HEK293 (cell line): ENCODE data around the gene NOG.

ENCODE experiments used
- CTCF ChIA-PET: fragments of 350-600 bp; formaldehyde crosslinking; extraction: SDS; loops from one replicate; lab custom pipeline; 2021; ENCODE audit warnings: antibody characterized with exemption; lab: Yijun Ruan, JAX
- POLR2A ChIA-PET: fragments of 300-600 bp; formaldehyde crosslinking; extraction: SDS; loops from one replicate; lab custom pipeline; 2020; ENCODE audit warnings: antibody characterized with exemption, inconsistent platforms; lab: Yijun Ruan, JAX
- H3K27ac ChIP-seq: fragments of 200-500 bp; sonication (Bioruptor generic); 2 replicates; pipeline ENCODE4 v1.5.1; 2014; ENCODE audit warnings: low read depth, low read length, control low read depth, inconsistent platforms; ENCODE audit errors: extremely low read depth
- H3K36me3 ChIP-seq, 2 experiments: fragments of 200-500 bp in 1 of 2; sonication (Bioruptor generic) in 1 of 2; 1 replicate in 1 of 2; 2 replicates in 1 of 2; pipeline ENCODE4 v1.5.1; 2014 to 2017; ENCODE audit warnings: inconsistent platforms in 2 of 2, low read length in 2 of 2; ENCODE audit not compliant: control insufficient read depth in 2 of 2, insufficient read depth in 1 of 2
- H3K4me1 ChIP-seq: fragments of 200-500 bp; sonication (Bioruptor generic); 2 replicates; pipeline ENCODE4 v1.5.1; 2014; ENCODE audit warnings: mild to moderate bottlenecking, low read length, inconsistent platforms; ENCODE audit not compliant: control insufficient read depth, insufficient read depth
- H3K4me3 ChIP-seq: 2 replicates; pipeline ENCODE4 v1.5.1; 2011; ENCODE audit warnings: low read depth, mild to moderate bottlenecking, control low read depth, low read length, moderate library complexity
- H3K9me3 ChIP-seq: fragments of 200-500 bp; sonication (Bioruptor generic); 2 replicates; pipeline ENCODE4 v1.5.1; 2014; ENCODE audit warnings: low read depth, low read length, inconsistent platforms; ENCODE audit not compliant: control insufficient read depth, insufficient read depth
- BCL11A ChIP-seq: fragments of 450-650 bp; formaldehyde crosslinking; IDR thresholded peaks from 2 replicates; pipeline ENCODE4 v1.5.1; 2016; ENCODE audit warnings: low read depth, missing biosample characterization, missing genetic modification characterization
- ELK4 ChIP-seq: IDR thresholded peaks from 2 replicates; pipeline ENCODE4 v1.6.1; 2011; ENCODE audit warnings: mild to moderate bottlenecking, low read depth, low read length, borderline replicate concordance
- GLI4 ChIP-seq: fragments of 450-650 bp; formaldehyde crosslinking; IDR thresholded peaks from 2 replicates; pipeline ENCODE4 v1.5.1; 2016; ENCODE audit warnings: missing biosample characterization, missing genetic modification characterization
- KLF1 ChIP-seq: fragments of 450-650 bp; formaldehyde crosslinking; IDR thresholded peaks from 2 replicates; pipeline ENCODE4 v1.5.1; 2016; ENCODE audit warnings: missing biosample characterization, missing genetic modification characterization
- PRDM4 ChIP-seq: fragments of 450-650 bp; formaldehyde crosslinking; IDR thresholded peaks from 2 replicates; pipeline ENCODE4 v1.5.1; 2017; ENCODE audit warnings: missing biosample characterization, missing genetic modification characterization
- REST ChIP-seq: fragments of 450-650 bp; formaldehyde crosslinking; IDR thresholded peaks from 2 replicates; pipeline ENCODE4 v1.5.1; 2016; ENCODE audit warnings: missing biosample characterization, missing genetic modification characterization
- SP7 ChIP-seq: fragments of 450-650 bp; formaldehyde crosslinking; IDR thresholded peaks from 2 replicates; pipeline ENCODE4 v1.5.1; 2016; ENCODE audit warnings: missing biosample characterization, missing genetic modification characterization
- ZBTB49 ChIP-seq: fragments of 450-650 bp; formaldehyde crosslinking; IDR thresholded peaks from 2 replicates; pipeline ENCODE4 v1.5.1; 2016; ENCODE audit warnings: missing biosample characterization, missing genetic modification characterization, low read depth
- ZEB2 ChIP-seq: fragments of 450-650 bp; formaldehyde crosslinking; IDR thresholded peaks from 2 replicates; pipeline ENCODE4 v1.5.1; 2016; ENCODE audit warnings: missing biosample characterization, missing genetic modification characterization
- ZNF121 ChIP-seq: fragments of 450-650 bp; formaldehyde crosslinking; IDR thresholded peaks from 2 replicates; pipeline ENCODE4 v1.5.1; 2016; ENCODE audit warnings: missing biosample characterization, missing genetic modification characterization
- ZNF221 ChIP-seq: fragments of 450-650 bp; formaldehyde crosslinking; IDR thresholded peaks from 2 replicates; pipeline ENCODE4 v1.5.1; 2017; ENCODE audit warnings: missing biosample characterization, missing genetic modification characterization, borderline replicate concordance
- ZNF423 ChIP-seq: fragments of 450-650 bp; formaldehyde crosslinking; IDR thresholded peaks from 2 replicates; pipeline ENCODE4 v1.5.1; 2016; ENCODE audit warnings: missing biosample characterization, missing genetic modification characterization
- ZNF549 ChIP-seq: fragments of 450-650 bp; IDR thresholded peaks from 2 replicates; pipeline ENCODE4 v1.5.1; 2018; ENCODE audit warnings: missing biosample characterization, missing genetic modification characterization, mild to moderate bottlenecking, inconsistent platforms, moderate library complexity
- ZNF701 ChIP-seq: fragments of 450-650 bp; formaldehyde crosslinking; IDR thresholded peaks from 2 replicates; pipeline ENCODE4 v1.5.1; 2016; ENCODE audit warnings: missing biosample characterization, missing genetic modification characterization
- ZNF747 ChIP-seq: fragments of 450-650 bp; formaldehyde crosslinking; IDR thresholded peaks from 2 replicates; pipeline ENCODE4 v1.5.1; 2016; ENCODE audit warnings: missing biosample characterization, missing genetic modification characterization
- ZSCAN5A ChIP-seq: fragments of 450-650 bp; formaldehyde crosslinking; IDR thresholded peaks from 2 replicates; pipeline ENCODE4 v1.5.1; 2016; ENCODE audit warnings: missing biosample characterization, missing genetic modification characterization

NOG gene

GRCh38 chr17:56633681-56634080 is 40.2 kb downstream of the NOG start:
- CTCF ChIA-PET: interaction anchor here (0.8 kb wide), 1 partner anchor 19 kb away, joined by 3 read pairs; no protein-coding TSS in a partner anchor

More at GRCh38 chr17:56633681-56634080, 40.2 kb downstream of the NOG start:
- Histone ChIP-seq H3K4me3 (no peak overlapping the region), H3K9me3 (no peaks in the 10 kb centered on the region), H3K27ac (no peak overlapping the region), H3K36me3 (no peaks in the 10 kb centered on the region), H3K4me1 (no peaks in the 10 kb centered on the region)
- no peak for TF ChIP-seq ZNF747 (tag by site-specific recombination)
- TF ChIP-seq SP7 (tag by site-specific recombination): no peak
- TF ChIP-seq ZNF423: no peak
- no peak for TF ChIP-seq ZSCAN5A (tag by site-specific recombination)
- no peak for TF ChIP-seq ZNF549
- TF ChIP-seq BCL11A (tag by site-specific recombination): no peak
- no peak for TF ChIP-seq ELK4
- no peak for TF ChIP-seq ZNF701 (tag by site-specific recombination)
- 0 out of 2 replicates have a peak, but pooled peaks have one; percentile 15 for TF ChIP-seq KLF1 (tag by site-specific recombination)
- no peak for TF ChIP-seq PRDM4 (tag by site-specific recombination)
- TF ChIP-seq ZBTB49 (tag by site-specific recombination): no peak
- TF ChIP-seq GLI4 (tag by site-specific recombination): no peak
- TF ChIP-seq ZNF221 (tag by site-specific recombination): no peak
- peak; percentile 66; the same call in 1 of the 2 replicates for TF ChIP-seq REST (tag by site-specific recombination)
- no peak for TF ChIP-seq ZEB2 (tag by site-specific recombination)
- TF ChIP-seq ZNF121: no peak
- POLR2A ChIA-PET: interaction anchor here (0.6 kb wide), 1 partner anchor 38 kb away, joined by 3 read pairs; no protein-coding TSS in a partner anchor
